LNCaP clone FGC (cell line): ENCODE measurements around the gene PLSCR5.

Experiments
- DNase-seq: peaks from one replicate; pipeline ENCODE4 v3.0.0-alpha.2; 2011; ENCODE audit warnings: low read depth
- H3K4me3 ChIP-seq: 2 replicates; pipeline ENCODE4 v1.5.1; 2011; ENCODE audit warnings: mild to moderate bottlenecking, low read depth, low read length, control low read depth
- TF ChIP-seq, protein P1 (sequence below): IDR thresholded peaks from 2 replicates; pipeline ENCODE4 v1.5.1; 2012; ENCODE audit warnings: mild to moderate bottlenecking; ENCODE audit not compliant: control insufficient read depth, insufficient read depth; ENCODE audit errors: extremely low read depth

The PLSCR5 gene

DNA sequence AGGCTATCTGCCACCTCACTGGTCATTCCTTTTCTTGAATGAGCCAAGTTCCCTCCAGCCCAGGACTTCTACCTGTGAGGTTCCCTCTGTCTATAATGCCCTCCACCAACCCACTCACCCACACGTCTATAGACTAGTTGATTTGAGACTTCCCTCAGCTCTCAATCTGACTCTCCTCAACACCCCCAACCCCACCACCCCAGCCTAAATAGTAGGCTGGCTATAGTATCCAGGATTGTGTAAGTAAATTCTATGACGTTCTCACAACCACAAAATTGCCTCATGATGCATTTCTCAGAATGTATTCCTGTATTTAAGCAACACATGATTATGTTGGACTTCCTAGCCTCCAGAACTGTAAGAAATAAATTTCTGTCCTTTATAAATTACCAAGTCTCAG is 63.0 kb downstream of the PLSCR5 start:
- H3K4me3 ChIP-seq: no peak overlapping the region
- TF ChIP-seq, protein P1, sequence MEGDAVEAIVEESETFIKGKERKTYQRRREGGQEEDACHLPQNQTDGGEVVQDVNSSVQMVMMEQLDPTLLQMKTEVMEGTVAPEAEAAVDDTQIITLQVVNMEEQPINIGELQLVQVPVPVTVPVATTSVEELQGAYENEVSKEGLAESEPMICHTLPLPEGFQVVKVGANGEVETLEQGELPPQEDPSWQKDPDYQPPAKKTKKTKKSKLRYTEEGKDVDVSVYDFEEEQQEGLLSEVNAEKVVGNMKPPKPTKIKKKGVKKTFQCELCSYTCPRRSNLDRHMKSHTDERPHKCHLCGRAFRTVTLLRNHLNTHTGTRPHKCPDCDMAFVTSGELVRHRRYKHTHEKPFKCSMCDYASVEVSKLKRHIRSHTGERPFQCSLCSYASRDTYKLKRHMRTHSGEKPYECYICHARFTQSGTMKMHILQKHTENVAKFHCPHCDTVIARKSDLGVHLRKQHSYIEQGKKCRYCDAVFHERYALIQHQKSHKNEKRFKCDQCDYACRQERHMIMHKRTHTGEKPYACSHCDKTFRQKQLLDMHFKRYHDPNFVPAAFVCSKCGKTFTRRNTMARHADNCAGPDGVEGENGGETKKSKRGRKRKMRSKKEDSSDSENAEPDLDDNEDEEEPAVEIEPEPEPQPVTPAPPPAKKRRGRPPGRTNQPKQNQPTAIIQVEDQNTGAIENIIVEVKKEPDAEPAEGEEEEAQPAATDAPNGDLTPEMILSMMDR: no peak
- no peak for DNase-seq

DNA sequence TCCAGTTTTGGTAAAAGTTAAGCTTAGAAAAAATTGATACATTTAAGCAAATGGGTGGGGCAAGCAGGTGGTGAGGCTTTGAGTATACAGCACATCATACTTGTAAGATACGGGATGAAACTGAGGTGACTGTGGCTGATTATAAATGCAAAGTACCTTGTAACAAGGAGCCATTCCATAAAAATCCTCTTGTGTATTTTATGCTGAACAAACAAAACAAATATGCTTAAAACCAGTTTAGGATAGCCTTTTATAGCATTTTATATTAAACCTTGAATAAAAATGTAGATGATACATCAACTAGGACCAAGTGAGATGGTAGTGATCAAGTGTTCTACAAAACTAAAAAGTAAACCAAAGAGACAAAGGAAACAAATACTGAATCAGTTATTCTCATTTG is 64.2 kb downstream of the PLSCR5 start:
- no peak for DNase-seq
- TF ChIP-seq, protein P1: no peak
- no peak overlapping the region for H3K4me3 ChIP-seq

DNA sequence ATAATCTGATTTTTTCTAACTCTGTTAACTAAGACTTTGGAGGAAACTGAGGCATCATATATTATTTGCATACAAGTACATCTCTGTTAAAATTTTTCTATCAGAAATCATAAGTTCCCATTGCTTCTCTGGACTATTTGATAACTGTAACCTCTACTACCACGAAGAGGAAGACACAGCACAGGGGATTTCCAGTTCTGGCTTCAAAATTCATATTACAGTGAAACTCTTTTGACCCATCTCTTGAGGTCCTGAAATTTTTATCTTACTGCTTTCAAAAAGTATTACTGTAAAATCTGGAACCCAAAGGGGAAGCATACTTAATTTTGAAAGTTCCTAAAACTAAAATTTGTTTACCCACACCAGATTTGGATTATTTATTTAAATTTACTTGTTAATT is 64.9 kb downstream of the PLSCR5 start:
- TF ChIP-seq, protein P1: no peak
- H3K4me3 ChIP-seq: no peak overlapping the region
- no peak for DNase-seq

DNA sequence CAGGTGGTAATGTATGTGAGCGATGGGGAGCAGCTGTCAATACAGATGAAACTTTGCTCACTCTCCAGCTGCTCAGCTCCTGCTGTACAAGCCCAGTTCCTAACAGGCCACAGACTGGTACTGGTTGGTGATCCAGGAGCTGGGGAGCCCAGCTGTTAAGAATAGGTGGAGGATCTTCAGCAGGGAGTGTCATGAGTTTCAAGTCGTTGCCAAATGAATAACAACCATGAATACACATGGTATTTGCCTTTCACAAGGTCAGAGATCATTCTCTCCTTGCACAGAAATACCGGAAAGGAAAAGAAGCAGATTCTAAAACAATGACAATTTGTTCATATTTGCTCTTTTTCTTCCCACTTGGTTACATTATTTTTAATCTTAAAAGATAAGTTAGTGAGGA is 65.8 kb downstream of the PLSCR5 start:
- DNase-seq: no peak
- TF ChIP-seq, protein P1: no peak
- no peak overlapping the region for H3K4me3 ChIP-seq

DNA sequence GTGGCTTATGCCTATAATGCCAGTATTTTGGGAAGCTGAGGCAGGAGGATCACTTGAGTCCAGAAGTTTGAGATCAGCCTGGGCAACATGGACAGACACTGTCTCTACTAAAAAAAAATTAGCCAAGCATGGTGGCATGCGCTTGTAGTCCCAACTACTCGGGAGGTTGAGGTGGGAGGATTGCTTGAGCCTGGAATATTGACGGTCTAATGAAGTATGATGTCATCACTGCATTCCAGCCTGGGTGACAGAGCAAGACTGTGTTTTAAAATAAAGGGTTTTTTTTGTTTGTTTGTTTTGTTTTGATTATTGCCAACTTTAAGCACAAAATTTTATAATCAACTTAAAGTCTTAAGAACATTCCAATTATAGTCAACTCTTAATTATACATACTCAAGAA is 67.5 kb downstream of the PLSCR5 start:
- TF ChIP-seq, protein P1: no peak
- H3K4me3 ChIP-seq: no peak overlapping the region
- DNase-seq: no peak

DNA sequence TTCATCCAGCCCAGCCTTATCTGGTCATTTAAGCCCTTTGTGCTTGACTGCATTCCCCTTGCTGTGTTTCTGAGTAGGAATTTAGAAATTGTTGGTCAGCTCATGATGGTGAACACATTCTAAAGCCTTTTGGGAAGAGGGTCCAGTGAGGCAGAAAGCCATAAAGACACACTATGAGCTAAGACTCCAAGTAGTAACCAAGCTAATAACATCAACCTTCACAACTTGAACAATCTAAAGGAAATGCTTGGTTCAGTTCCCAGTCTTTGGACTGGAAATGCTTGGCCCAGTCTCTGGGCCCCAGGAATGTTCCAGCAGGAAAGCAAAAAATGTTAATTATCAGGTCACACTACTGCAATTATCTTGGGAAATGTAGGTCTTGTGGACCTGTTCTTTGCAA is 68.5 kb downstream of the PLSCR5 start:
- no peak for DNase-seq
- TF ChIP-seq, protein P1: no peak
- H3K4me3 ChIP-seq: no peak overlapping the region
